SIG-M5 treated with dmso at 0.1 percent for 504 hours (cell line): ENCODE results near the gene TPD52L2.
"Not testable (repeated sequence)": the region's sequence is repeated elsewhere in the genome, so short reads cannot be mapped to it uniquely, and the experiment has no call there.

Source experiments
- DNase-seq: peaks from one replicate; lab custom pipeline; 2025; ENCODE audit not compliant: unreplicated experiment; lab: John Stamatoyannopoulos, UW

Gene TPD52L2

DNA sequence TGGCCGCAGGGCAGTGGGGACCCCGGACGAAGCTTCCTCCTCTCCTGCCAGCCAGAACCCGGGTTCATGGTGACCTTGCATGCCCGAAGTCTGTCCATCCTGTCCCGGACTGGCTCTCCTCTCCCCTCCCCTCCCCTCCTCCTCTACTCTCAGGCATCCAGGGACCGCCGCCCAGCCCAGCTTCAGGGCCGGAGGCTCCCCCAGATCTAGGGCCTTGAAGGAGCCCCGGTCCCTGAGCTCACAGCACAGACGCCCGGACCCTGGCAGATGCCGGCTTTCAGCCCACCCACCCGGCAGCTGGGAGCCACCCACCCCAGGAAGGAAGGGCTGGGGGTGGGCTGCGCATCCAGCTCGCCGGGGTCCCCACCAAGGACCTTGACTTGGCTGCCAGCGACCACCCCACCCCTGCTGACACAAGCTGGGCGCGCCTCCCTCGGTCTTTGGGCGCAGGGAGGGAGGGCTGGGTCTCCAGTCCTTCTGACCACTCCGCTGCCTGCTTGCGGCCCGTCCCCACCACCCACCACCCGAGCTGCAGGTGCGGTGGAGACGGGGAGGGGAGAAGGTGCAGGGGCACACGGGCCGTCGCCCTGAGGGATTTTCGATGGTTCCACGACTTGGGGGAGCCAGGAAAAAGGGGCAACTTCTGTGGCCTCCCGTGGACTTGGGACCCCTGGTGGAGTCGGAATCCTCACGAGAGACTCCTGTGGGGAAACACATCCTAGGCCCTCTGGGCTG lies 9.5 kb upstream of the TPD52L2 start:
- no peak for DNase-seq

GRCh38 chr20:63856098-63856511 lies 9.0 kb upstream of the TPD52L2 start:
- DNase-seq = no peak

- no peak for DNase-seq
Observed at GRCh38 chr20:63857764-63858392, 7.2 kb upstream of the TPD52L2 start.

GRCh38 chr20:63858393-63859165 lies 6.5 kb upstream of the TPD52L2 start:
- no peak for DNase-seq

- no peak for DNase-seq
Observed at GRCh38 chr20:63859166-63859699, 5.8 kb upstream of the TPD52L2 start.

DNA sequence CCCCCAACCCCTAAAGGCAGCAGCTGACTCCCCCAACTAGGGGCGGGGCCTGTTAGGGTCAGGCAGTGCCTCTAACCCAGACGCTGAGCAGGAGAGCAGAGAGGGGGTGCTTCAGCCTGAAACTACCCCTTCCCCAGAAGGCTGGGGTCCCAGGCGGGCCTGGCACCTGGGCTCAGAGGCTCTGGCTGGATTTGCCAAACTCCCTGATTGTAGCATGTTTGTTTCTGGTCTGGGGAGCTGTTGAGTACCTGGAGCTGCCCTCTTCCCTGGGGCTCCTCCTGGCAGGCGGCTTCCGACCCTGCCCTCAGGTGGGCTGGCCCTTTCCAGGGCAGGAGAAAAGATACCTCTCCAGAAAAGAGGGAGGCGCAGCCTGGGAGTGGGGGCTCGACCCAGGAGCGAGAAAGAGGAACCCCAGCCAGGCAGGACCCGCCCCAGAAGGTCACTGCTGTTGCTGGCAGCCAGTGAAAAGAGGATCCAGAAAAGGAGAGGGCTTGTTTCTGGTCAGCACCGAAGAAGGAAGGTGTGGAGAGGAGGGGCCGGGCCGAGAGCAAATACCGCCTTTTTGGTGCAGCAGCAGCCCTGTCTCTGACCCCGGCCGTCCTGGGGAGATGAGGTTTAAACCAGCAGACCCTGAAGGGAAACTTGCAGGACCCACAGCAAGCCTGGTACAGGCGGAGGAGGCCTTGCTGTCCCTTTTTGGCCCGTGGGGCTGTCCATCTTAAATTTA lies 4.6 kb upstream of the TPD52L2 start:
- DNase-seq = no peak

- DNase-seq = no peak
Observed at GRCh38 chr20:63861365-63861934, 3.6 kb upstream of the TPD52L2 start, which contains the start of gene ABHD16B. Gene ABHD16B, plus strand, starts transcription at chr20:63861498. Its CDS starts 43 bp downstream, at chr20:63861541.

DNA sequence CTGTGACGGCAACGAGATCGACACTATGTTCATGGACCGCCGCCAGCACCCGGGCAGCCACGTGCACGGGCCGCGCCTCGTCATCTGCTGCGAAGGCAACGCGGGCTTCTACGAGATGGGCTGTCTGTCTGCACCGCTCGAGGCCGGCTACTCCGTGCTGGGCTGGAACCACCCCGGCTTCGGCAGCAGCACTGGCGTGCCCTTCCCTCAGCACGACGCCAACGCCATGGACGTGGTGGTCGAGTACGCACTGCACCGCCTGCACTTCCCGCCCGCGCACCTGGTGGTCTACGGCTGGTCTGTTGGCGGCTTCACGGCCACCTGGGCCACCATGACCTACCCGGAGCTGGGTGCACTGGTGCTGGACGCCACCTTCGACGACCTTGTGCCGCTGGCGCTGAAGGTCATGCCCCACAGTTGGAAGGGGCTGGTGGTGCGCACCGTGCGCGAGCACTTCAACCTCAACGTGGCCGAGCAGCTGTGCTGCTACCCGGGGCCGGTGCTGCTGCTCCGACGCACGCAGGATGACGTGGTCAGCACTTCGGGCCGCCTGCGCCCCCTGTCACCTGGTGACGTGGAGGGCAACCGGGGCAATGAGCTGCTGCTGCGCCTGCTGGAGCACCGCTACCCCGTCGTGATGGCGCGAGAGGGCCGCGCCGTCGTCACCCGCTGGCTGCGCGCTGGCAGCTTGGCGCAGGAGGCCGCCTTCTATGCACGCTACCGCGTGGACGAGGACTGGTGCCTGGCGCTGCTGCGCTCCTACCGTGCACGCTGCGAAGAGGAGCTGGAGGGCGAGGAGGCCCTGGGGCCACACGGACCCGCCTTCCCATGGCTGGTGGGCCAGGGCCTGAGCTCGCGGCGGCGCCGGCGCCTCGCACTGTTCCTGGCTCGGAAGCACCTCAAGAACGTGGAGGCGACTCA lies 2.8 kb upstream of the TPD52L2 start:
- DNase-seq = no peak

GRCh38 chr20:63863021-63863797 lies 1.9 kb upstream of the TPD52L2 start:
- DNase-seq = no peak

DNA sequence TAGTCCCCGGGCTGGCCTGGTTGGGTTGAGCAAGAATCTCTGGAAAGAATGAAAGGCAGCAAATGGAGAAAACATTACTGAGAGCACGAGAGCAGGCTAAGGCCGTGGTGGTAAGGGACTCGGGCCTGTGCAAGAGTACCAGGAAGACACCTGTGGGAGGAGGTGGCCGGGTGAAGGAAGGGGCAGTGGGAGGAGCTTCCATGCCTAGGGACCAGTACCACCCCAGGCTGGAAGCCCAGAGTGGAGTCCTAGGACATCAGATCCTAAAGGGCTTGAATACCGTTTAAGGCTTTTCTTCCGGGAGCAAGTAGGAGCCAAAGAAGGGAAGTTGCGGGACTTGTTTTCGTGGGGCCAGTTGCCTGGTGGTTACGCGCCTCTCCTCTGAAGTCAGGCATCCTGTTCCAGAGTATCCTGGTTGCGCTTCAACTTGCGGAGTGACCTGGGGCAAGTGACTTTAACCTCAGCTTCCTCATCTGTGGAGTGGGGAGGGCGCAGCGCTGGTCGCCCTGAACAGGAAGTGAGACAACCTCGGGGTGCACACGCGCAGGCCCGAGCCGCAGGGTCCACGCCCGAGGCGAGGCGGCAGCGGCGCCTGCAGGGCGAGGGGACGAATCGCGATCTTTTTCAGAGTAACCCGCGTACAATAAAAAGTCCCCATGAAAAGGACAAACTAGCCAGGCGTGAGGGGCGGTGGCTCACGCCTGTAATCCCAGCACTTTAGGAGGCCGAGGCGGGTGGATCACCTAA lies 1.1 kb upstream of the TPD52L2 start:
- peak; percentile 98 for DNase-seq

DNA sequence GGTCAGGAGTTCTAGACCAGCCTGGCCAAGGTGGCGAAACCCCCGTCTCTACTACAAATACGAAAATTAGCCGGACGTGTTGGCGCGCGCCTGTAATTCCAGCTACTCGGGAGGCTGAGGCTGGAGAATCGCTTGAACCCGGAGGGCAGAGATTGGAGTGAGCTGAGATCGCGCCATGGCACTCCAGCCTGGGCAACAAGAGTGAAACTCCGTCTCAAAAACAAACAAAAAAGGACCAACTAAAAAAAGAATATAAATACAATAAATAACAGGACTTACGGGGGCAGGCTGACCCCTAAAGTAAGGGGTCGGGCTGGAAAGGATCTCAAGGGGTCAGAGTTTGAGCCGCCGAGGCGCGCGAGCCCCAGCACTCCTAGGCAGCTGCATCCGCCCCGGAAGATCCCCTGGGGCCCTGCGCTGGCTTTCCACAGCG lies 509 bp upstream of the TPD52L2 start:
- DNase-seq = no peak

GRCh38 chr20:63867042-63867441 lies 2.0 kb downstream of the TPD52L2 start:
- not testable (repeated sequence) for DNase-seq

DNA sequence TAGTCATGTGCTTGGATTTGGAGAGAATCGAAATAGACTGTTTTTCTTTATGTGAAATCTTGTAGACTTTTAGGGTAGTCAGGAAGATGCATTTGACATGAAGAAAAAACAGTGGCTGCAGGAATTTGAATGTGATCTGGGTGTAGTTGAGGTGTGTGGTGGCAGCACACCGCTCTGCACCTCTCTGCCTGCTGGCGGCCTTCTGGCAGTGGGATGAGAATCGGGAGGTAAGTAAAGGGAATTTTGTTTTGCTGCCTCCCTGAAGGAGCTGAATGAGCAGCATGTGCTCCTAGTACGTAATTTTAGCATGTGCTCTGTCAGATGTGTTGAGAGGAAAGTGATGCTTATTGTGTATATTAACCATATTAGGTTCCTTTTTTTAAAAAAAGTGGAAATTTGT lies 3.2 kb downstream of the TPD52L2 start:
- DNase-seq = no peak

DNA sequence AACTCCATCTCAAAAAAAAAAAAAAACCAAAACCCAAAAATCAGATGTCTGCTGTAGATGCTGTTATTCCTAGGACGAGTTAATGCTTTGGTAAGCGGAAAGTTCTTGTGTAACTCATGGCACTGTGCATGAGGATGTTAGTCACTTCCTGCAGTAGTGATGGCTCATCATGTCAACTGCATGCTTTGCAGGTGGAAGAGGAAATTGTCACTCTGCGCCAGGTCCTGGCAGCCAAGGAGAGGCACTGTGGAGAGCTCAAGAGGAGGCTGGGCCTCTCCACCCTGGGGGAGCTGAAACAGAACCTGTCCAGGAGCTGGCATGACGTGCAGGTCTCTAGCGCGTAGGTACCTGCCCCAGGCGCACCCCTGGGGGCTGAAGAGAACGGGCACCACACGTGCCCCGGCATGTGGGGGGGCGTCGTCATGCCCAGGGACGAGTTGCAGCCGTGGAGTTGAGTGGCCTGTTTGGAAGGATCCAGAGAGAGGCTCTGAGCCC lies 8.5 kb downstream of the TPD52L2 start:
- peak; percentile 95 for DNase-seq

GRCh38 chr20:63874241-63874640 lies 9.2 kb downstream of the TPD52L2 start:
- not testable (repeated sequence) for DNase-seq

DNA sequence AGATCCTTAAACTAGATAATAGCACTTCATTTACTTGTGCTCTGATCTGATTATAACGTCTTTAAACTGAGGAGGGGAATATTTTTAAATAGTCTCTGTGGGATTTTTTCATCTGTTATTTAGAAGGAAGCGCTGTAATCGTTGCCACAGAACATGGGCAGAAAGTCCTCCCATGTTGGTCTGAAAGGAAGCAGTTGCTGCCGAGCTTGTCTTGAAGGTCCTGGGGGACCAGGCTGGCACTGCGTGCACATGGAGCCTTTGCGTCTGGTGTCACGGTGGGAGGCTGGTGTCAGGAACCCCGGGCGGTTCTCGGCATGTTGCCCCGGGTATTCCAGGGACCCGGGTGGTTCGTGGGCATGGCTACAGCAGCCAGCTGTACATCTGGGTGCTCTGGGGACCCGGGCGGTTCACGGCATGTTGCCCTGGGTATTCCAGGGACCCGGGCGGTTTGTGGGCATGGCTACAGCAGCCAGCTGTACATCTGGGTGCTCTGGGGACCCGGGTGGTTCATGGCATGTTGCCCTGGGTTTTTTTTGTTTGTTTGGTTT lies 11.5 kb downstream of the TPD52L2 start:
- no peak for DNase-seq

GRCh38 chr20:63877755-63878470 lies 12.8 kb downstream of the TPD52L2 start:
- no peak for DNase-seq
